A549 (cell line): ENCODE data around the gene TRAF7. TPM values are rescaled to one million over a fixed set of nuclear protein-coding genes. Genes with fewer than 3 reads are reported as not detected.

Experiments used
- ATAC-seq, 2 experiments: fragments of 200-7000 bp in 1 of 2; fragments of >200 bp in 1 of 2; cut with Nextera tagmentation in 1 of 2; cut with Tn5 transposase in 1 of 2; 3 replicates each; pipeline versions ENCODE4 v1.8.0 to v1.9.1; 2018 to 2020; ENCODE audit warnings: mild to moderate bottlenecking in 1 of 2, moderate library complexity in 1 of 2
- CTCF ChIA-PET: fragments of 300-600 bp; sonication (Branson Sonifier 250); formaldehyde crosslinking; extraction: SDS; loops from one replicate; lab custom pipeline; 2021; ENCODE audit warnings: antibody characterized with exemption, inconsistent platforms; lab: Yijun Ruan, JAX
- POLR2A ChIA-PET: fragments of 350-600 bp; formaldehyde crosslinking; extraction: SDS; loops from one replicate; lab custom pipeline; 2021; ENCODE audit warnings: antibody characterized with exemption, inconsistent platforms; lab: Yijun Ruan, JAX
- DNase-seq, 2 experiments: peaks; one replicate each; pipeline versions ENCODE4 v3.0.0 to v3.0.0-alpha.2; 2011 to 2016; ENCODE audit warnings: low read depth in 1 of 2, low spot score in 1 of 2
- FAIRE-seq: peaks from 2 replicates; lab custom pipeline; 2011; peaks lifted over from hg19 to GRCh38; lab: Jason Lieb, UNC
- H3K27ac ChIP-seq, 2 experiments: fragments of >200 bp; sonication (Bioruptor Twin); formaldehyde crosslinking; 3 replicates each; pipeline ENCODE4 v1.5.1; 2016 to 2017
- H3K4me1 ChIP-seq: fragments of >200 bp; sonication (Bioruptor Twin); formaldehyde crosslinking; 3 replicates; pipeline ENCODE4 v1.6.1; 2016
- H3K4me2 ChIP-seq: fragments of >200 bp; sonication (Bioruptor Twin); formaldehyde crosslinking; 3 replicates; pipeline ENCODE4 v1.6.1; 2016
- H3K4me3 ChIP-seq: fragments of >200 bp; sonication (Bioruptor Twin); formaldehyde crosslinking; 3 replicates; pipeline ENCODE4 v1.5.1; 2016
- H3K9me3 ChIP-seq: fragments of >200 bp; sonication (Bioruptor Twin); formaldehyde crosslinking; 3 replicates; pipeline ENCODE4 v1.6.1; 2016
- ATOH8 ChIP-seq: fragments of 250-450 bp; sonication (Bioruptor Pico); IDR thresholded peaks from 2 replicates; pipeline ENCODE4 v1.5.0; 2020; ENCODE audit warnings: low read depth, mild to moderate bottlenecking, moderate library complexity
- CEBPB ChIP-seq, 2 experiments: fragments of >200 bp in 1 of 2; sonication (Bioruptor Twin) in 1 of 2; formaldehyde crosslinking in 1 of 2; IDR thresholded peaks; 2 replicates each; pipeline ENCODE4 v1.6.1; 2012 to 2016
- CHD4 ChIP-seq: fragments of 200-600 bp; sonication (generic); IDR thresholded peaks from 2 replicates; pipeline ENCODE4 v1.6.1; 2016; ENCODE audit warnings: antibody characterized with exemption, mild to moderate bottlenecking, borderline replicate concordance
- ELK1 ChIP-seq: fragments of 150-350 bp; IDR thresholded peaks from 2 replicates; pipeline ENCODE4 v1.6.1; 2014; ENCODE audit warnings: low read depth, mild to moderate bottlenecking, low read length
- FOSL2 ChIP-seq, 2 experiments: fragments of 450-650 bp in 1 of 2; fragments of >200 bp in 1 of 2; sonication (Bioruptor Twin) in 1 of 2; formaldehyde crosslinking; IDR thresholded peaks; 2 replicates each; pipeline versions ENCODE4 v1.5.0 to v1.6.1; 2016 to 2020; ENCODE audit warnings: mild to moderate bottlenecking in 1 of 2, moderate library complexity in 1 of 2
- FOXS1 ChIP-seq: fragments of 250-450 bp; sonication (Bioruptor Pico); IDR thresholded peaks from 2 replicates; pipeline ENCODE4 v1.5.0; 2020; ENCODE audit warnings: mild to moderate bottlenecking, moderate library complexity
- GATA3 ChIP-seq: IDR thresholded peaks from 2 replicates; pipeline ENCODE4 v1.6.1; 2012; ENCODE audit warnings: borderline replicate concordance
- HOXA7 ChIP-seq: fragments of 250-450 bp; sonication (Bioruptor Pico); IDR thresholded peaks from 2 replicates; pipeline ENCODE4 v1.5.0; 2020; ENCODE audit warnings: mild to moderate bottlenecking, moderate library complexity
- JUNB ChIP-seq: fragments of >200 bp; sonication (Bioruptor Twin); formaldehyde crosslinking; IDR thresholded peaks from 2 replicates; pipeline ENCODE4 v1.6.1; 2016
- KDM1A ChIP-seq: fragments of 200-600 bp; sonication (generic); IDR thresholded peaks from 2 replicates; pipeline ENCODE4 v1.6.1; 2016; ENCODE audit warnings: low read depth, mild to moderate bottlenecking
- MAX ChIP-seq: IDR thresholded peaks from 2 replicates; pipeline ENCODE4 v1.6.1; 2012
- MYC ChIP-seq: IDR thresholded peaks from 2 replicates; pipeline ENCODE4 v1.6.1; 2012; ENCODE audit warnings: mild to moderate bottlenecking, inconsistent platforms, low read length, improper control_type of control experiment, borderline replicate concordance
- PBX3 ChIP-seq: IDR thresholded peaks from 2 replicates; pipeline ENCODE4 v1.6.1; 2012
- PHF8 ChIP-seq: fragments of 200-600 bp; sonication (generic); IDR thresholded peaks from 2 replicates; pipeline ENCODE4 v1.6.1; 2016; ENCODE audit warnings: low read depth, mild to moderate bottlenecking, antibody characterized with exemption, moderate library complexity, borderline replicate concordance
- POLR2A ChIP-seq: IDR thresholded peaks from 2 replicates; pipeline ENCODE4 v1.6.1; 2012; ENCODE audit warnings: mild to moderate bottlenecking, low read length
- RAD21 ChIP-seq, 2 experiments: fragments of >200 bp in 1 of 2; sonication (Bioruptor Twin) in 1 of 2; formaldehyde crosslinking in 1 of 2; IDR thresholded peaks in 1 of 2; conservative IDR thresholded peaks in 1 of 2; 2 replicates in 1 of 2; 3 replicates in 1 of 2; pipeline ENCODE4 v1.6.1; 2012 to 2018; ENCODE audit warnings: inconsistent platforms in 1 of 2
- RARB ChIP-seq: fragments of 250-450 bp; sonication (Bioruptor Pico); IDR thresholded peaks from 2 replicates; pipeline ENCODE4 v1.8.0; 2021; ENCODE audit warnings: mild to moderate bottlenecking, moderate library complexity
- RFX5 ChIP-seq: fragments of 450-650 bp; IDR thresholded peaks from 2 replicates; pipeline ENCODE4 v1.7.1; 2014; ENCODE audit warnings: antibody characterized with exemption, mild to moderate bottlenecking, moderate library complexity
- RNF2 ChIP-seq: fragments of 200-600 bp; sonication (generic); IDR thresholded peaks from 2 replicates; pipeline ENCODE4 v1.6.1; 2016; ENCODE audit warnings: low read depth, mild to moderate bottlenecking, antibody characterized with exemption, moderate library complexity, borderline replicate concordance
- WGBS: methylation state at CpG from one replicate; pipeline ENCODE4 v1.1.6; 2017; ENCODE audit errors: missing lambda C conversion rate; 5-methylcytosine and 5-hydroxymethylcytosine counted together
- polyA plus RNA-seq, 4 experiments: library from polyadenylated mRNA; depleted of rRNA in 3 of 4; stranded (reverse); fragments of >200 nt; fragmentation: RNase III in 1 of 4; extraction: RNeasy Plus Mini Kit Qiagen cat#74134 plus additional on column Dnase treatment in 1 of 4; gene quantifications; 2 replicates in 3 of 4; 3 replicates in 1 of 4; pipeline ENCODE4 v1.2.3, GENCODE V29; 2011 to 2017

The TRAF7 gene
- polyA plus RNA-seq, 2 of the 4 experiments (the other 2 are of a cell fraction), result 31.9 to 50.0 TPM

GRCh38 chr16:2166263-2167067 is 10.9 kb downstream of the TRAF7 start:
- 90% methylated on average over 17 of the region's 17 CpGs for WGBS
- ChIA-PET POLR2A (interaction anchor here (4.0 kb wide), 1 partner anchor 11 kb away, joined by 21 read pairs; the partner anchor contains the start of gene TRAF7), CTCF (interaction anchor here (1.2 to 2.7 kb wide), 2 partner anchors 28 to 349 kb away, joined by 3 to 13 read pairs; no protein-coding TSS in a partner anchor)
- no peak overlapping the region for H3K4me3 ChIP-seq
- no peak for FAIRE-seq
- no peak for TF ChIP-seq CHD4
- no peak overlapping the region for H3K27ac ChIP-seq
- no peak overlapping the region for H3K4me2 ChIP-seq
- no peak for DNase-seq
- no peaks in the 10 kb centered on the region for H3K9me3 ChIP-seq
- H3K4me1 ChIP-seq, result no peaks in the 10 kb centered on the region; the same call in 2 of the 3 replicates
- ATAC-seq, result no peak

- Histone ChIP-seq H3K4me3 (no peak overlapping the region), H3K4me1 (no peaks in the 10 kb centered on the region; the same call in 2 of the 3 replicates), H3K27ac (no peak overlapping the region), H3K9me3 (no peaks in the 10 kb centered on the region), H3K4me2 (no peak overlapping the region)
- POLR2A ChIA-PET, result interaction anchor here (4.0 kb wide), 1 partner anchor 12 kb away, joined by 21 read pairs; the partner anchor contains the start of gene TRAF7
- DNase-seq (no peak), FAIRE-seq (no peak), ATAC-seq (no peak)
- CTCF ChIA-PET, result interaction anchor here (0.9 to 2.7 kb wide), 5 partner anchors 14 to 348 kb away, joined by 3 to 13 read pairs (median 3); no protein-coding TSS in a partner anchor
- 89% methylated on average over 10 of the region's 18 CpGs for whole genome bisulfite sequencing
- TF ChIP-seq GATA3, result no peak
Measured at GRCh38 chr16:2167068-2167638, 11.6 kb downstream of the TRAF7 start.

GRCh38 chr16:2170080-2170479 is 14.5 kb downstream of the TRAF7 start:
- Histone ChIP-seq H3K27ac (peak overlapping the region in 1 of 2 experiments; percentile 15; a peak in 1 of 6 replicates), H3K4me1 (no peaks in the 10 kb centered on the region), H3K9me3 (no peaks in the 10 kb centered on the region), H3K4me2 (no peak overlapping the region), H3K4me3 (no peak overlapping the region)
- no peak for DNase-seq
- WGBS, result 85% methylated on average over 15 of the region's 18 CpGs
- TF ChIP-seq FOXS1 (no peak), RARB (CRISPR knock-in tag) (no peak), PHF8 (no peak), RNF2 (no peak), HOXA7 (no peak), KDM1A (no peak), POLR2A (no peak), PBX3 (no peak), MAX (no peak), ELK1 (no peak), MYC (no peak), CEBPB (IDR thresholded peaks at IDR 0.05) (no peak), RAD21 (conservative IDR thresholded peaks at IDR 0.05 in 1 of 2, IDR thresholded peaks at IDR 0.05 in 1 of 2) (no peak), GATA3 (no peak), CHD4 (no peak), JUNB (no peak), ATOH8 (CRISPR knock-in tag) (no peak), RFX5 (no peak), FOSL2 (IDR thresholded peaks at IDR 0.05) (no peak), FOSL2 (CRISPR knock-in tag; IDR thresholded peaks at IDR 0.05) (no peak)
- POLR2A ChIA-PET, result interaction anchor here (1.5 kb wide), 1 partner anchor 15 kb away, joined by 5 read pairs; the partner anchor contains the start of gene TRAF7
- FAIRE-seq, result no peak
- CTCF ChIA-PET, result no interaction called here
- no peak for ATAC-seq
